NCI-H2171 treated with DMSO at 0.1 percent for 48 hours (cell line): Measurements from ENCODE around the gene TENM4.
A peak's percentile ranks its signal among the peaks of the same experiment; 100 is the strongest.

Experiments
- DNase-seq: peaks from one replicate; lab custom pipeline; 2025; lab: John Stamatoyannopoulos, UW

Gene TENM4

DNA sequence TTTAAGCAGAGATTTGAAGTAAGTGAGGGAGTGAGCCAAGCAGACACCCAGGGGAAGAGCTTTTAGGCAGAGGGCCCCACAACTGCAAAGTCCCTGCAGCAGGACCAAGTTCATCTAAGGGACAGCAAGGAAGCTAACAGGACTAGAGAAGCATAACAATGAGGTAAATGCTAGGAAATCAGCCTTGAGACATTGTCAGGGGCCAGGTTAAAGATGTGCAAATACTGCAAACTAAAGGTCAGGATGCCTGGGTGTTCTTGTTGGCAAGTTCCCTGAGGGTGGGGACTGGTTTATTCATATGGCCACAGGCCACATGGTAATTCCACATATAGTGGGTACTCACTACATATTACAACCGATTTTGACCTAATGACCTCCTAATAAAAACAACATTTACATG lies 467.0 kb downstream of the TENM4 start:
- no peak for DNase-seq

DNA sequence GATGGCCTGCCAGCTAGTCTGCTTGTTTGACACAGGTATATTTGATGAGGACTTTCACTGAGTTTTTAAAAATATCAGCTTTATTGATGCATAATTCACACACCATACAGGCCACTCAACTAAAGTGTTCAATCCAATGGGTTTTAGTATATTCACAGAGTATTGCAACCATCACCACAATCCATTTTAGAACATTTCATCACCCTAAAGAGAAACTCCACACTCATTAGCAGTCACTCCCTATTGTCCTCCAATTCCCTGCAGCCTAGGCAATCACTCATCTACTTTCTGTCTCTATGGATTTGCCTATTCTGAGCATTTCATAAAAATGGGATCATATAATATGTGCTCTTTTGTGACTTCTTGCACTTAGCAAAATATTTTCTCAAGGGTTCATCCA lies 468.2 kb downstream of the TENM4 start:
- no peak for DNase-seq

DNA sequence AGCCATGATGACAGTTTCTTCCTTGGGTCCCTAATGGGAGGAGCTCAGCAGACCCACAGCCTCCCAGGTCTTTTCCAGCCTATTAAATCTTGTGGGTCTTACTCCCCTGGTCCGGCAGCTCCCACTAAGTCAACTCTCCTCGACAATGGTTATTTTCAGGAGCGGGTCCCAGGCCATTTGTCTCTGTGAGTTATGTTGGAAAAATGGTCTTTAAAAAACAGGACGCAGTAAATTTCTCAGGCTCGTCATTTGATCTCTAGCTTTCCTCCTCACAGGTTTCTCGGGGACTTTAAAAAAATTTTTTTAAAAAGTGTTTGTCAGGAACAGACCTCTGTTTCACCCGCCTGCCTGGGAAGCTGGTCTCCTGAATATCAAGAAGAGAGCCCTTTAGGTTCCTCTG lies 468.7 kb downstream of the TENM4 start:
- DNase-seq = no peak

DNA sequence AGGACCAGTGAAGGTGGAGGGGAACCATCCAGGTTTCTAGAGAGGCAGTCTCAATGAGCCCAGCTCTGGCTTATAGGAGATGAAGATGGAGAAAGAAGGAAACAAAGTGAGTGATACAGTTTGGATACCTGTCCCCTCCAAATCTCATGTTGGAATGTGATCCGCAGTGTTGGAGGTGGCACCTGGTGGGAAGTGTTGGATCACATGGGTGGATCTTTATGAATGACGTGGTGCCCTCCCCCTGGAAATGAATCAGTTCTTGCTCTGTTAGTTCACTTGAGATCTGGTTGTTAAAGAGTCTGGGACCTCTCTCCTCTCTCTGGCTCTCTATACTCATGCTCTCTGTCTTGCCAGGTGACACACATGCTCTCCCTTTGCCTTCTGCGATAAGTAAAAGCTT lies 473.0 kb downstream of the TENM4 start:
- no peak for DNase-seq

- DNase-seq = no peak
Observed at GRCh38 chr11:78965432-78965831, 475.4 kb downstream of the TENM4 start.

DNA sequence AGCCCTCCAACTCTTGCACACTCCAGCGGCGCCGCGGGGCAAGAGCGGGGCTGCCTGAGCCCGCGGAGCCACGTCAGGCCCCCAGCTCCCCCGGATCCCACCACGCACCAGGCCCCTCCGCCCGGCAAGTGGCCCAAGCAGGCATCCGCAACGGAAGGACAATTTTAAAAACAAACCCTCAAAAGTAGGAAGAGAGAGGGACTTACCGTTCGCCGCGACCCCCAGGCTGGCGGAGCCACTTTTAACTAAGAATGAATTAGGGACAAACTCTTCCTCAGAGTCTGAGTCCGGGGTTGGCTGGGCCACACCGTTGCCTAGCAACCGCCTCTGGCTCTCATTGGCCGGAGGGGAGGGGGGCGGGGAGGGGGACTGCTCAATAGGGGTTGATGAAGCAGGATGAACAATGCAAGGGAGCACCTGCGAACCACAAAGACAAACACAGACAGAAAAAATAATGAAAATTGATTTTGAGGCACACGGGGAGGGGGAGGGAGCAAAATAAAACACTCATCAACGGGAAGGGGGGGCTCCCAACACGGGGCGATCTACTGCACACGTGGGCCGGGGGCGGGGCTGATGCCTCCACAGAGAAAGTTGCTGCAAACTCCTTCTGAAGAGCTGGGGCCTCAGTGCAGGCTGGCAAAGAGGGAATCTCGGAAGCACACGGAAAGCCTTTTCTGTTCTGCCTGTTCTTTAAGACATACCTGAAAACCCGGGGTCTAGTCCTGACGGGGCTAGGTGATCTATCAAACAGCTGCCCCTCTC lies 478.7 kb downstream of the TENM4 start:
- DNase-seq = peak; percentile 97

GRCh38 chr11:78961247-78961646 lies 479.6 kb downstream of the TENM4 start:
- peak; percentile 85 for DNase-seq

GRCh38 chr11:78958444-78958843 lies 482.4 kb downstream of the TENM4 start:
- DNase-seq = no peak

GRCh38 chr11:78957476-78958245 lies 483.2 kb downstream of the TENM4 start:
- no peak for DNase-seq

- peak; percentile 84 for DNase-seq
Observed at GRCh38 chr11:78954696-78955095, 486.1 kb downstream of the TENM4 start.

DNA sequence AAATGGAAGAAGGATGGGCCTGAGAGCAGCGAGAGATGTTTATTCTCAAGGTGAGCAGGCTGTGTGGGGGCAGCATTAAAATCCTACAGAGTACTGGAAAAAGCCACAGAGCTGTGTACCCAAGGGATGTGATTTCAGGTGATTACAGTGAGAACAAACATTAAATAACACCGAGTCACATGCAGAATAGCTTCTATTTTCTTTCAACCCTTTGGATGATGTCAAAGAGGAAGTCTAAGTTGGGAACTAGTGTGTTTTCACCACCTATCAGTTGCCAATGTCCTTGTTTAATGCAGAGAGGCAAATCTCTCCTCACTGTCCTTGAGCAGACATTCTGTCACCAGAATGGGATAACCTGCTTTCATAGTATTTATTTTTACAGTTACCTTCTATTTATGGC lies 486.6 kb downstream of the TENM4 start:
- peak; percentile 84 for DNase-seq

- DNase-seq = peak; percentile 47
Observed at GRCh38 chr11:78952890-78953289, 487.9 kb downstream of the TENM4 start.

DNA sequence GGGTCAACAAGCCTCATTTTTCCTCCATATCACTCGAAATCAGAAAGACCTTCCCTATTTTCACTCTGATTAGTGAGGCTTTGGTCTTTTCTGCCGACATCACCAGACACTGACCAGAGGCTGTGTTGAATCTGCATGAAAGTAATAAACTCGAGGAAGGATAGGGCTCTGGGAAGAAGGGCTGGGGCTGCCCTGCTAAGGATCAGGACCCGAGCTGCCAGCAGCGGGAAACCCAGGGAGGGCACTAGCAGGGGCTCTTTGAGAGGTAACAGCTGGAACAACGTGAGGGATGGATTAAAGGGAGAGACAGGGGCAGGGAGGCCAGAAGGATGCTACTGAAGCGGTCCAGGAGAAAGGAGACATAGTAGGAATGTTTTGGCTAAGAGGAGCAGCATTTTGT lies 488.7 kb downstream of the TENM4 start:
- DNase-seq = no peak

- peak; percentile 23 for DNase-seq
Observed at GRCh38 chr11:78949976-78950690, 490.7 kb downstream of the TENM4 start.

DNA sequence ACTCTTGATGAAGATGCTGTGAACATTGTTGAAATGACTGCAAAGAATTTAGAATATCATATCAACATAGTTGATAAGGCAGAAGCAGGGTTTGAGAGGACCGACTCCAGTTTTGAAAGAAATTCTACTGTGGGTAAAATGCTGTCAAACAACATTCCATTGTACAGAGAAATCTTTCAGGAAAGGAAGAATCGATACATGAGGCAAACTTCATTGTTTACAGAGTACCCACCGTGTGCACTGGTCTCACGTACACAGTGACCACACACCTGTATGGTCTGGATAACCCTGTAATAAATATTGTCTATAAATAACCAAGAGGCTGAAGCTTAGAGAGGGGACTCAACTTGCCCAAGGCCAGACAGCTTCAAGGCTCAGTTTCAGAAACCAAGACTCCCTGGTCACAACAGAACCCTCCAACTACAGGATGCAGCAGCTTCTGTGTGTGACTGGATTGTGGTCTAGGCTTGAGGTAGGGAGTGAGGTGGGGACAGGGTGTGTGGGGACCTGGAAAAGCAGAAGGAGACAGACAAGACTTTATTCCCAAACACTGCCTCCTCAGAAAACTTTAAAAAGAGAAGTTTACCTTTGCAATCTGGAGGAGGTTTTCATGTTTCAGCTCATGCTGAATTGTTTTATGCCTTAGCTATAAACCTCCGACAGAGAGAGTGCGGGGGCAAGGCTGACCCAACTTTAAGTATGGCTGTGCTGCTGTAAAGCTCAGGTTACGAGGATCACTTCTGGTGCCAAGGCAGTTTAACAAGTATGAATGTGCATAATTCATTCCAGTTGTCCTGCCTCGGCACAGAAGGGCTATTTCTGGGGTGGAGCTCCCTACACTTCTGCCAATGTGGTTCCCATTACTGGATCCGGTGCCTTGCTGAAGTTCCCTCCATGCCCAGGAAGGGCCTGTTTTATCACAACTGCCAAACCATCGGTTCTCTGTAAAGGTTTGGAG lies 493.6 kb downstream of the TENM4 start:
- DNase-seq = peak; percentile 31

- DNase-seq = peak; percentile 28
Observed at GRCh38 chr11:78943841-78944240, 497.0 kb downstream of the TENM4 start.

- no peak for DNase-seq
Observed at GRCh38 chr11:78943154-78943553, 497.7 kb downstream of the TENM4 start.

- DNase-seq = peak; percentile 100
Observed at GRCh38 chr11:78941226-78941851, 499.5 kb downstream of the TENM4 start.

- peak; percentile 100 for DNase-seq
Observed at GRCh38 chr11:78940500-78941225, 500.2 kb downstream of the TENM4 start.

DNA sequence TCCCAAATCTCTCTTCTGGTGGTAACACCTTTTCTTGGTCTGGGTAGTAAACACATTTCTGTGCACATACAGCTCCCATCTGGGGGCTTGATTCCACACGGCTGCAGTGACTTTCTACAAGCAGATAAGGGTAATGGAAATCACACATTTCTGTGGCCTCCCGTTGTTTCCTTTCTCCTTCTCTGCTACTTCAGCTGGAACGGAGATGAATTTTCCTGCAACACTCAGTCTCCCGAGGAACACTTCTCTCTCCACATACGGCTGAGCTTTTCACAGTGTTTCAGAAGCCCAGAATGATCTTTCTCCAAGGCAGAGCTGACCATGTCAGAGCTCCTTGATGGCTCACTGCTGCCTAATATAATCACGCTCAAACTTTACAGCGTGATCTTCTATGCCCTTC lies 501.9 kb downstream of the TENM4 start:
- no peak for DNase-seq
